GM21786 (cell line): ENCODE results near the gene PSMF1.
"Not testable (repeated sequence)": the region's sequence is repeated elsewhere in the genome, so short reads cannot be mapped to it uniquely, and the experiment has no call there.

Experiments
- ATAC-seq: cut with Tn5 transposase; IDR thresholded peaks from one replicate; pipeline ENCODE4 v1.9.1; 2021; ENCODE audit not compliant: unreplicated experiment

PSMF1 gene

GRCh38 chr20:1122388-1123315 is 4.2 kb downstream of the PSMF1 start:
- ATAC-seq, result no peak

- no peak for ATAC-seq
Measured at GRCh38 chr20:1123666-1124065, 5.3 kb downstream of the PSMF1 start.

GRCh38 chr20:1124421-1124820 is 6.0 kb downstream of the PSMF1 start:
- ATAC-seq, result no peak

GRCh38 chr20:1125277-1125676 is 6.9 kb downstream of the PSMF1 start:
- no peak for ATAC-seq

GRCh38 chr20:1127840-1128239 is 9.4 kb downstream of the PSMF1 start:
- ATAC-seq, result no peak

GRCh38 chr20:1130058-1130694 is 11.8 kb downstream of the PSMF1 start:
- no peak for ATAC-seq

GRCh38 chr20:1130847-1131246 is 12.4 kb downstream of the PSMF1 start:
- ATAC-seq, result no peak

GRCh38 chr20:1131354-1131753 is 13.0 kb downstream of the PSMF1 start:
- ATAC-seq, result no peak

GRCh38 chr20:1134355-1134754 is 16.0 kb downstream of the PSMF1 start:
- no peak for ATAC-seq

- ATAC-seq, result no peak
Measured at GRCh38 chr20:1134836-1135235, 16.4 kb downstream of the PSMF1 start.

GRCh38 chr20:1137236-1137635 is 18.8 kb downstream of the PSMF1 start:
- no peak for ATAC-seq

- ATAC-seq, result no peak
Measured at GRCh38 chr20:1144401-1145172, 26.2 kb downstream of the PSMF1 start.

- no peak for ATAC-seq
Measured at GRCh38 chr20:1146957-1147356, 28.6 kb downstream of the PSMF1 start.

GRCh38 chr20:1149812-1150211 is 31.4 kb downstream of the PSMF1 start:
- ATAC-seq, result not testable (repeated sequence)

- no peak for ATAC-seq
Measured at GRCh38 chr20:1150218-1150617, 31.8 kb downstream of the PSMF1 start.

GRCh38 chr20:1150968-1151367 is 32.6 kb downstream of the PSMF1 start:
- no peak for ATAC-seq

- no peak for ATAC-seq
Measured at GRCh38 chr20:1154226-1154625, 35.8 kb downstream of the PSMF1 start.

- ATAC-seq, result no peak
Measured at GRCh38 chr20:1154691-1155090, 36.3 kb downstream of the PSMF1 start.

- no peak for ATAC-seq
Measured at GRCh38 chr20:1155342-1155741, 36.9 kb downstream of the PSMF1 start.

GRCh38 chr20:1160496-1160895 is 42.1 kb downstream of the PSMF1 start:
- no peak for ATAC-seq

GRCh38 chr20:1160991-1161390 is 42.6 kb downstream of the PSMF1 start:
- ATAC-seq, result no peak

GRCh38 chr20:1163105-1163504 is 44.7 kb downstream of the PSMF1 start:
- ATAC-seq, result no peak
